HEK293 (cell line): ENCODE data around the gene NUDCD2.

ENCODE experiments used
- CTCF ChIP-seq: fragments of 450-650 bp; formaldehyde crosslinking; IDR thresholded peaks from 2 replicates; pipeline ENCODE4 v1.5.1; 2016; ENCODE audit warnings: missing biosample characterization, missing genetic modification characterization
- PBX3 ChIP-seq: sonication (generic); formaldehyde crosslinking; IDR thresholded peaks from 2 replicates; pipeline ENCODE4 v1.8.1; 2022; ENCODE audit warnings: mild to moderate bottlenecking, moderate library complexity, missing genetic modification reagents
- PRDM1 ChIP-seq: fragments of 450-650 bp; formaldehyde crosslinking; IDR thresholded peaks from 2 replicates; pipeline ENCODE4; 2016; ENCODE audit warnings: missing biosample characterization, missing genetic modification characterization
- TCF7L2 ChIP-seq: IDR thresholded peaks from 2 replicates; pipeline ENCODE4 v1.6.1; 2011; ENCODE audit warnings: low read depth, mild to moderate bottlenecking, inconsistent platforms, low read length, moderate library complexity, borderline replicate concordance

- no peak for TF ChIP-seq CTCF (tag by site-specific recombination)
- no peak for TF ChIP-seq PRDM1 (tag by site-specific recombination)
- no peak for TF ChIP-seq PBX3 (CRISPR knock-in tag)
- TF ChIP-seq TCF7L2, result no peak
These were observed 8.4 kb downstream of the NUDCD2 start for GRCh38 chr5:163451489-163451888.
